Renal cortical epithelial cell (primary cell): ENCODE measurements around the gene TKTL2. TPM values are rescaled to one million over a fixed set of nuclear protein-coding genes. Genes with fewer than 3 reads are reported as not detected.
"Not testable (repeated sequence)": the region's sequence is repeated elsewhere in the genome, so short reads cannot be mapped to it uniquely, and the experiment has no call there.

Experiments
- DNase-seq: peaks from one replicate; pipeline ENCODE4 v3.0.0-alpha.2; 2011; ENCODE audit warnings: low read depth
- total RNA-seq: library from RNA; depleted of rRNA; stranded (reverse); fragments of >200 nt; gene quantifications from 2 replicates; pipeline ENCODE4 v1.2.3, GENCODE V29; 2014

TKTL2 gene
- total RNA-seq, 1 donor from 2014 or later: not detected

GRCh38 chr4:163447481-163447880, 26.1 kb downstream of the TKTL2 start:
- DNase-seq: no peak

GRCh38 chr4:163447023-163447422, 26.5 kb downstream of the TKTL2 start:
- not testable (repeated sequence) for DNase-seq

GRCh38 chr4:163440040-163440439, 33.5 kb downstream of the TKTL2 start:
- DNase-seq: no peak

Other genes starting within 250 kb of the TKTL2 start
- gene NPY1R, start 141.2 kb downstream of the TKTL2 start, total RNA-seq: 2.4 and 21.1 TPM in 2 replicates
- 0.17 and 3.8 TPM in 2 replicates for gene NPY5R, start 129.9 kb downstream of the TKTL2 start, total RNA-seq
- gene TMA16, start 20.9 kb upstream of the TKTL2 start, total RNA-seq: 21.9 and 41.0 TPM in 2 replicates